ENCODE measurements around the gene CD247. TPM values are rescaled to one million over a fixed set of nuclear protein-coding genes. Genes with fewer than 3 reads are reported as not detected.
A peak's percentile ranks its signal among the peaks of the same experiment; 100 is the strongest.

CD247 gene
- total and polyA plus RNA-seq, 2 of the 13 experiments (the other 11 are each of a cell fraction or from before 2014, with no cell fraction given) = 0.20 TPM; not detected in 1

GRCh38 chr1:167439301-167439988 is 78.9 kb downstream of the CD247 start (continued):
- TF ChIP-seq ZBTB44 (CRISPR knock-in tag; IDR thresholded peaks at IDR 0.05) = no peak
- no peak for TF ChIP-seq MIXL1 (CRISPR knock-in tag; IDR thresholded peaks at IDR 0.05)
- 0 out of 2 replicates have a peak, but pooled peaks have one; percentile 40 for TF ChIP-seq ZNF841 (CRISPR knock-in tag; IDR thresholded peaks at IDR 0.05; ENCODE audit: borderline replicate concordance)
- no peak for TF ChIP-seq ZNF296 (CRISPR knock-in tag; conservative IDR thresholded peaks at IDR 0.05)
- peak; percentile 44; the same call in 1 of the 2 replicates for TF ChIP-seq MYC (CRISPR knock-in tag; IDR thresholded peaks at IDR 0.05; ENCODE audit: borderline replicate concordance)
- no peak for TF ChIP-seq ZNF460 (CRISPR knock-in tag; IDR thresholded peaks at IDR 0.05; ENCODE audit: borderline replicate concordance)
- TF ChIP-seq HDAC1 (CRISPR knock-in tag; IDR thresholded peaks at IDR 0.05) = peak; percentile 46; the same call in 1 of the 2 replicates
- TF ChIP-seq REPIN1 (CRISPR knock-in tag; IDR thresholded peaks at IDR 0.05; ENCODE audit: borderline replicate concordance, low read depth) = 0 out of 2 replicates have a peak, but pooled peaks have one; percentile 48
- no peak for TF ChIP-seq FOXK2 (IDR thresholded peaks at IDR 0.05)
- TF ChIP-seq TAF15 (IDR thresholded peaks at IDR 0.05; ENCODE audit: low read depth, low read length, poor library complexity, severe bottlenecking) = no peak
- TF ChIP-seq MED1 (CRISPR knock-in tag; IDR thresholded peaks at IDR 0.05) = no peak
- TF ChIP-seq, protein P1, sequence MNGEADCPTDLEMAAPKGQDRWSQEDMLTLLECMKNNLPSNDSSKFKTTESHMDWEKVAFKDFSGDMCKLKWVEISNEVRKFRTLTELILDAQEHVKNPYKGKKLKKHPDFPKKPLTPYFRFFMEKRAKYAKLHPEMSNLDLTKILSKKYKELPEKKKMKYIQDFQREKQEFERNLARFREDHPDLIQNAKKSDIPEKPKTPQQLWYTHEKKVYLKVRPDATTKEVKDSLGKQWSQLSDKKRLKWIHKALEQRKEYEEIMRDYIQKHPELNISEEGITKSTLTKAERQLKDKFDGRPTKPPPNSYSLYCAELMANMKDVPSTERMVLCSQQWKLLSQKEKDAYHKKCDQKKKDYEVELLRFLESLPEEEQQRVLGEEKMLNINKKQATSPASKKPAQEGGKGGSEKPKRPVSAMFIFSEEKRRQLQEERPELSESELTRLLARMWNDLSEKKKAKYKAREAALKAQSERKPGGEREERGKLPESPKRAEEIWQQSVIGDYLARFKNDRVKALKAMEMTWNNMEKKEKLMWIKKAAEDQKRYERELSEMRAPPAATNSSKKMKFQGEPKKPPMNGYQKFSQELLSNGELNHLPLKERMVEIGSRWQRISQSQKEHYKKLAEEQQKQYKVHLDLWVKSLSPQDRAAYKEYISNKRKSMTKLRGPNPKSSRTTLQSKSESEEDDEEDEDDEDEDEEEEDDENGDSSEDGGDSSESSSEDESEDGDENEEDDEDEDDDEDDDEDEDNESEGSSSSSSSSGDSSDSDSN (CRISPR knock-in tag; IDR thresholded peaks at IDR 0.05) = no peak
- TF ChIP-seq MTF1 (CRISPR knock-in tag; IDR thresholded peaks at IDR 0.05) = 0 out of 2 replicates have a peak, but pooled peaks have one; percentile 63
- TF ChIP-seq MED13 (CRISPR knock-in tag; IDR thresholded peaks at IDR 0.05) = 0 out of 2 replicates have a peak, but pooled peaks have one; percentile 51
- TF ChIP-seq, protein P2, sequence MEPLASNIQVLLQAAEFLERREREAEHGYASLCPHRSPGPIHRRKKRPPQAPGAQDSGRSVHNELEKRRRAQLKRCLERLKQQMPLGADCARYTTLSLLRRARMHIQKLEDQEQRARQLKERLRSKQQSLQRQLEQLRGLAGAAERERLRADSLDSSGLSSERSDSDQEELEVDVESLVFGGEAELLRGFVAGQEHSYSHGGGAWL (CRISPR knock-in tag; IDR thresholded peaks at IDR 0.05) = peak; percentile 71
- TF ChIP-seq ZNF670 (CRISPR knock-in tag; IDR thresholded peaks at IDR 0.05; ENCODE audit: borderline replicate concordance) = no peak
- TF ChIP-seq XBP1 (CRISPR knock-in tag; IDR thresholded peaks at IDR 0.05) = no peak
- TF ChIP-seq ATRX (CRISPR knock-in tag; IDR thresholded peaks at IDR 0.05; ENCODE audit: borderline replicate concordance) = no peak
- 0 out of 2 replicates have a peak, but pooled peaks have one; percentile 54 for TF ChIP-seq BATF2 (CRISPR knock-in tag; IDR thresholded peaks at IDR 0.05)
- TF ChIP-seq SAP130 (CRISPR knock-in tag; IDR thresholded peaks at IDR 0.05; ENCODE audit: low read depth) = peak; percentile 76
- TF ChIP-seq TFDP1 (CRISPR knock-in tag; IDR thresholded peaks at IDR 0.05; ENCODE audit: borderline replicate concordance) = peak; percentile 84; the same call in 1 of the 2 replicates
- peak; percentile 42; the same call in 1 of the 2 replicates for TF ChIP-seq HIVEP1 (CRISPR knock-in tag; IDR thresholded peaks at IDR 0.05)
- no peak for TF ChIP-seq SRF (IDR thresholded peaks at IDR 0.05; ENCODE audit: low read depth, low read length)
- no peak for TF ChIP-seq ETV6 (CRISPR knock-in tag; conservative IDR thresholded peaks at IDR 0.05)
- peak; percentile 90; the same call in 1 of the 2 replicates for TF ChIP-seq KLF15 (CRISPR knock-in tag; IDR thresholded peaks at IDR 0.05; ENCODE audit: borderline replicate concordance)
